Fibroblast of mammary gland (primary cell): ENCODE measurements around the gene NAGPA.

Experiments used
- DNase-seq: peaks from one replicate; pipeline ENCODE4 v3.0.0-alpha.2; 2010; ENCODE audit warnings: low read depth
- H3K4me3 ChIP-seq: 2 replicates; pipeline ENCODE4 v1.5.1; 2011; ENCODE audit warnings: low read depth, mild to moderate bottlenecking, low read length, moderate library complexity; ENCODE audit not compliant: control insufficient read depth
- CTCF ChIP-seq: conservative IDR thresholded peaks from 2 replicates; pipeline ENCODE4 v1.5.1; 2011; ENCODE audit warnings: low read depth, low read length, inconsistent platforms; ENCODE audit not compliant: control insufficient read depth, insufficient read depth

Gene NAGPA

GRCh38 chr16:4981473-4981872 is 52.3 kb downstream of the NAGPA start:
- no peak overlapping the region for H3K4me3 ChIP-seq
- DNase-seq = no peak
- TF ChIP-seq CTCF = no peak

GRCh38 chr16:4980691-4981090 is 53.0 kb downstream of the NAGPA start:
- DNase-seq = no peak
- TF ChIP-seq CTCF = no peak
- H3K4me3 ChIP-seq = no peak overlapping the region

- DNase-seq = no peak
- H3K4me3 ChIP-seq = no peak overlapping the region
- no peak for TF ChIP-seq CTCF
Measured at GRCh38 chr16:4979736-4980660, 53.7 kb downstream of the NAGPA start.

GRCh38 chr16:4979164-4979563 is 54.6 kb downstream of the NAGPA start:
- TF ChIP-seq CTCF = no peak
- H3K4me3 ChIP-seq = no peak overlapping the region
- DNase-seq = no peak

- TF ChIP-seq CTCF = no peak
- no peak overlapping the region for H3K4me3 ChIP-seq
- no peak for DNase-seq
Measured at GRCh38 chr16:4976611-4977145, 57.1 kb downstream of the NAGPA start.

GRCh38 chr16:4976079-4976478 is 57.7 kb downstream of the NAGPA start:
- no peak for DNase-seq
- H3K4me3 ChIP-seq = no peak overlapping the region
- no peak for TF ChIP-seq CTCF
